Esophagus muscularis mucosa (tissue), 3 donors: ENCODE measurements around the gene CYSTM1.

Experiments
- POLR2A ChIP-seq: fragments of 450-650 bp; IDR thresholded peaks from one replicate; pipeline ENCODE4 v1.6.1; 2017; ENCODE audit warnings: antibody characterized with exemption, moderate library complexity, mild to moderate bottlenecking, low read depth
- TF ChIP-seq, protein P1 (sequence below), 3 experiments: fragments of 200-600 bp in 2 of 3; fragments of 450-650 bp in 1 of 3; sonication (generic) in 2 of 3; IDR thresholded peaks; one replicate each; pipeline ENCODE4 v1.5.1; 2017 to 2019; ENCODE audit warnings: antibody characterized with exemption in 3 of 3, mild to moderate bottlenecking in 2 of 3, moderate library complexity in 1 of 3

DNA sequence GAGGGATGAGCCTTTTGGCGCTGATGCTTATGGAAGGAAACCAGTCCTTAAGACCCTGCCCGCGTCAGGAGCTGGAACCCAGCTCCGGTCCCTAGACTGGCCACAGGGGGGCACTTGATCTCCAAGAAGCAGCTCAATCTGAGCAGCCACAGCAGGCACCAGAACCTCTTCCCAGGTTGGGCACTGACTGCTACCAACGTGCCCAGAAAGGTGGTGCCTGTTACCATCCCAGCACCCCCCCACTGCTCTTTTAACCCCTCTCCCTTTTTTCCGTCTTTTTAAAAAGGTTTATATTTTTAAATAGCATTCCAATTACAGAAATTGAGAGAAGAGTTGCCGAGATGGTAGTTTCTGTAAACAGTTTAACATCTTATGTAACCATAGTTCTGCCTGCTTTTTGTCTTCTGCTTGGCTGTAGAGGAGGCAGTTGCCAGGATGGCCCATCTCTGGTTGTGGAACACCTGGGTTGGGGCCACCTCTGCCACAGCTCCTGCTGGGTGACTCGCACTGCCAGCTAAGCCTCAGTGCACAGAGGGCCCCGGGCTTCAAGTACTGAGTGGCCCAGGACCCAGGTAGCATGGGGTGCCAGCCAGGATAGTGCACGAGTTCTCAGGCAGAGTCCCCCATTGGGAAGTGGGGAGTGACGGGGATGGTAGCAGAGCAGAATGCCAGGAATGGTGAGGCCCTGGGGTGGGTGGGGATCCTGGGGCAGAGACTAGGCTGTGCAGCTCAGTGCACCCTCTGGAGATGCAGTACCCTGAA lies 65.1 kb downstream of the CYSTM1 start:
- TF ChIP-seq, protein P1, sequence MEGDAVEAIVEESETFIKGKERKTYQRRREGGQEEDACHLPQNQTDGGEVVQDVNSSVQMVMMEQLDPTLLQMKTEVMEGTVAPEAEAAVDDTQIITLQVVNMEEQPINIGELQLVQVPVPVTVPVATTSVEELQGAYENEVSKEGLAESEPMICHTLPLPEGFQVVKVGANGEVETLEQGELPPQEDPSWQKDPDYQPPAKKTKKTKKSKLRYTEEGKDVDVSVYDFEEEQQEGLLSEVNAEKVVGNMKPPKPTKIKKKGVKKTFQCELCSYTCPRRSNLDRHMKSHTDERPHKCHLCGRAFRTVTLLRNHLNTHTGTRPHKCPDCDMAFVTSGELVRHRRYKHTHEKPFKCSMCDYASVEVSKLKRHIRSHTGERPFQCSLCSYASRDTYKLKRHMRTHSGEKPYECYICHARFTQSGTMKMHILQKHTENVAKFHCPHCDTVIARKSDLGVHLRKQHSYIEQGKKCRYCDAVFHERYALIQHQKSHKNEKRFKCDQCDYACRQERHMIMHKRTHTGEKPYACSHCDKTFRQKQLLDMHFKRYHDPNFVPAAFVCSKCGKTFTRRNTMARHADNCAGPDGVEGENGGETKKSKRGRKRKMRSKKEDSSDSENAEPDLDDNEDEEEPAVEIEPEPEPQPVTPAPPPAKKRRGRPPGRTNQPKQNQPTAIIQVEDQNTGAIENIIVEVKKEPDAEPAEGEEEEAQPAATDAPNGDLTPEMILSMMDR (IDR thresholded peaks at IDR 0.05), result peak; percentile 60 to 76 (median 60)
- TF ChIP-seq POLR2A, result no peak
